ENCODE data around the gene GALNT9.

The GALNT9 gene

DNA sequence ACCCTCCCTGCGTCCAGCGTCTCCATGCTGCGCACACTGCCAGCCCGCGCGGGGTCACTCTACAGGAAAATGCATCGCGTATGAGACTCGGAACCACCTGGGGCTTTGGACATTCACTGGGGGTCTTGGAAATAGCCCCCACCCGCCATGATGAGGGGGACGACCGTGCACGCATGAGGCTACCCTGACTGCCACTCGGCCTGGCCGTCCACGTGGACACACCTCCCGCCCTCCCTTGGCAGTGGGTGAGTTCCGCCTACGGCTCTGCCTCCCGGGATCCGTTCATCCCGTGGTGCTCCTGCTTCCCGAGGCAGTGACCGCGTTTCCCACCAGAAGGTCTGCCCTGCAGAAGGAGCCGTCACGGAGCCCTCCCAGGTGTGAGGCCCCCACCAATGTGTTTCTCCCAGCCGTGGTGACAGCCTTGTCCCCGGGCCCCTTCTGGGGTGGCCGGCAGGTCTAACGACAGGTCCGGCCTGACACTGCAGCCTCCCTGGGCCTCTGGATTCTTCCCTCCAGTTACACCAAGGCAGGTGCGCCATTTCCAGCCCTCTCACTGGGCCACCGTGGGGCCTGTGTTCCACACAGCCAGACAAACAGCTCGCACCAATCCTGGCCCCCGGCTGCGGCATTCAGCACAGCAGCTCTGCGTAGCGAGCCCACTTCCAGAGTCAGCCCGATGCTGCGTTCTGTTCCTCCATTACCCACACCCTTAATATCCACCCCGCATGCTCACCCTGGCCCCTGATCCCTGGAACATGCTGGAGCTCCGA is 11.1 kb upstream of the GALNT9 start:
- no peak overlapping the region for H3K27ac ChIP-seq (ENCODE audit: low read length)
- ATAC-seq (ENCODE audit: insufficient read depth, low read depth) (no peak), DNase-seq (no peak)
- no peak overlapping the region for H3K4me3 ChIP-seq (ENCODE audit: low read depth in 1 of 2, low read length in 2 of 2)
- H3K79me2 ChIP-seq (ENCODE audit: insufficient read depth, low read length): no peaks in the 10 kb centered on the region
- no peak overlapping the region for H3K4me2 ChIP-seq (ENCODE audit: insufficient read depth, low read length)
- no peaks in the 10 kb centered on the region for H3K9me3 ChIP-seq (ENCODE audit: insufficient read depth, low read length, severe bottlenecking)
- no peaks in the 10 kb centered on the region for H3K36me3 ChIP-seq (ENCODE audit: insufficient read depth, low read length)
- TF ChIP-seq EZH2 (IDR thresholded peaks at IDR 0.05; ENCODE audit: borderline replicate concordance, low read depth, low read length, severe bottlenecking): no peak
- TF ChIP-seq, protein P1, sequence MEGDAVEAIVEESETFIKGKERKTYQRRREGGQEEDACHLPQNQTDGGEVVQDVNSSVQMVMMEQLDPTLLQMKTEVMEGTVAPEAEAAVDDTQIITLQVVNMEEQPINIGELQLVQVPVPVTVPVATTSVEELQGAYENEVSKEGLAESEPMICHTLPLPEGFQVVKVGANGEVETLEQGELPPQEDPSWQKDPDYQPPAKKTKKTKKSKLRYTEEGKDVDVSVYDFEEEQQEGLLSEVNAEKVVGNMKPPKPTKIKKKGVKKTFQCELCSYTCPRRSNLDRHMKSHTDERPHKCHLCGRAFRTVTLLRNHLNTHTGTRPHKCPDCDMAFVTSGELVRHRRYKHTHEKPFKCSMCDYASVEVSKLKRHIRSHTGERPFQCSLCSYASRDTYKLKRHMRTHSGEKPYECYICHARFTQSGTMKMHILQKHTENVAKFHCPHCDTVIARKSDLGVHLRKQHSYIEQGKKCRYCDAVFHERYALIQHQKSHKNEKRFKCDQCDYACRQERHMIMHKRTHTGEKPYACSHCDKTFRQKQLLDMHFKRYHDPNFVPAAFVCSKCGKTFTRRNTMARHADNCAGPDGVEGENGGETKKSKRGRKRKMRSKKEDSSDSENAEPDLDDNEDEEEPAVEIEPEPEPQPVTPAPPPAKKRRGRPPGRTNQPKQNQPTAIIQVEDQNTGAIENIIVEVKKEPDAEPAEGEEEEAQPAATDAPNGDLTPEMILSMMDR (IDR thresholded peaks at IDR 0.05; ENCODE audit: borderline replicate concordance, extremely low read depth, low read length, poor library complexity, severe bottlenecking): no peak
- no peaks in the 10 kb centered on the region for H3K27me3 ChIP-seq (ENCODE audit: insufficient read depth, low read length, poor library complexity)
- H3K9ac ChIP-seq (ENCODE audit: low read depth, low read length): no peak overlapping the region
- no peaks in the 10 kb centered on the region; the same call in 1 of the 2 replicates for H4K20me1 ChIP-seq (ENCODE audit: insufficient read depth, low read length)
- H3K4me1 ChIP-seq (ENCODE audit: insufficient read depth, low read length): no peaks in the 10 kb centered on the region
- H2AFZ ChIP-seq (ENCODE audit: low read depth, low read length): no peak overlapping the region

DNA sequence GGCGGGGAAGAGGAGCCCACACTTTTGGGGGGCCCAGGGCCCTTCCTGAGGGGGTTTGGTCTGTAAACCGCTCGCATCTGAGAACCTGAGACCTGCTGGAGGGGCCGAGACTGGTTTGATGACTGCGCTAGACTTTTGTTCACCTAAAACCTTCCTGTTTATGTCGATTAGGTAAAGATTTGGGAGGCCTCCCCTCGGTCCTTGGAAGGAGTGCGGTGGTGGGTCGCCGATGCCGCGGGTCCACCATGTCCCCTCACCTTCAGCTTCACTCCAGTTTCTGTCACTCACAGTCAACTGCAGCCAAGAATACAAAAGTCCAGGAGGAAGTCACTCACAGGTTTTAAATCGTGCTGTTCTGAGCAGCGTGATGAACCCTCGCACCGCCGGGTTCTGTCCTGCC is 10.5 kb upstream of the GALNT9 start:
- H3K27ac ChIP-seq (ENCODE audit: low read length): no peak overlapping the region
- no peak overlapping the region for H3K9ac ChIP-seq (ENCODE audit: low read depth, low read length)
- H4K20me1 ChIP-seq (ENCODE audit: insufficient read depth, low read length): no peaks in the 10 kb centered on the region; the same call in 1 of the 2 replicates
- H3K9me3 ChIP-seq (ENCODE audit: insufficient read depth, low read length, severe bottlenecking): no peaks in the 10 kb centered on the region
- no peak for ATAC-seq (ENCODE audit: insufficient read depth, low read depth)
- no peak overlapping the region for H3K4me2 ChIP-seq (ENCODE audit: insufficient read depth, low read length)
- no peaks in the 10 kb centered on the region for H3K4me1 ChIP-seq (ENCODE audit: insufficient read depth, low read length)
- H3K4me3 ChIP-seq (ENCODE audit: low read depth in 1 of 2, low read length in 2 of 2): no peak overlapping the region
- TF ChIP-seq, protein P1 (IDR thresholded peaks at IDR 0.05; ENCODE audit: borderline replicate concordance, extremely low read depth, low read length, poor library complexity, severe bottlenecking): no peak
- no peak for TF ChIP-seq EZH2 (IDR thresholded peaks at IDR 0.05; ENCODE audit: borderline replicate concordance, low read depth, low read length, severe bottlenecking)
- no peaks in the 10 kb centered on the region for H3K27me3 ChIP-seq (ENCODE audit: insufficient read depth, low read length, poor library complexity)
- H2AFZ ChIP-seq (ENCODE audit: low read depth, low read length): no peak overlapping the region
- DNase-seq: no peak
- no peaks in the 10 kb centered on the region for H3K36me3 ChIP-seq (ENCODE audit: insufficient read depth, low read length)
- H3K79me2 ChIP-seq (ENCODE audit: insufficient read depth, low read length): no peaks in the 10 kb centered on the region

DNA sequence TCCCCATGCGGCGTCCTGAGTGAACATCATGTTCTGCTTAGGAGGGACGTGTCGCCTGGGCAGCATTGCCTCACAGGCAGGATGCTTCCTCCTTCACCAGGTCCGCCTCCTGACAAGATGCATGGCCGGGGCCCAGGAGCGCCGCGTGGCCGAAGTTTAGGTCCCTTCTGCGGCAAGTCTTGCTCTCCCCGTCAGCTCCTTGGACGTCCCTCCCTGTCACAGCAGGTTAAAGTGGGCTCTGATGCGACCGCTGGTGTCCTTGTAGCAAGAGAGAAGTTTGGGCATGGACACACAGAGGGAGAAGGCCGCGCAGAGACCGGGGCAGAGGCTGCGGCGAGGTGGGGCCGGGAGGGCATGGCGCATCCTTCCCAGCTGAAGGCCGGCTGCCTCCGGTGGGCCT is 9.4 kb upstream of the GALNT9 start:
- Histone ChIP-seq H3K9me3 (ENCODE audit: insufficient read depth, low read length, severe bottlenecking) (no peaks in the 10 kb centered on the region), H3K36me3 (ENCODE audit: insufficient read depth, low read length) (no peaks in the 10 kb centered on the region), H3K4me2 (ENCODE audit: insufficient read depth, low read length) (no peak overlapping the region), H4K20me1 (ENCODE audit: insufficient read depth, low read length) (no peaks in the 10 kb centered on the region; the same call in 1 of the 2 replicates), H3K27ac (ENCODE audit: low read length) (no peak overlapping the region), H2AFZ (ENCODE audit: low read depth, low read length) (no peak overlapping the region), H3K4me1 (ENCODE audit: insufficient read depth, low read length) (no peaks in the 10 kb centered on the region), H3K79me2 (ENCODE audit: insufficient read depth, low read length) (no peaks in the 10 kb centered on the region), H3K4me3 (ENCODE audit: low read depth in 1 of 2, low read length in 2 of 2) (no peak overlapping the region), H3K9ac (ENCODE audit: low read depth, low read length) (no peak overlapping the region), H3K27me3 (ENCODE audit: insufficient read depth, low read length, poor library complexity) (no peaks in the 10 kb centered on the region)
- no peak for ATAC-seq (ENCODE audit: insufficient read depth, low read depth)
- TF ChIP-seq, protein P1 (IDR thresholded peaks at IDR 0.05; ENCODE audit: borderline replicate concordance, extremely low read depth, low read length, poor library complexity, severe bottlenecking): no peak
- no peak for TF ChIP-seq EZH2 (IDR thresholded peaks at IDR 0.05; ENCODE audit: borderline replicate concordance, low read depth, low read length, severe bottlenecking)
- no peak for DNase-seq

Data from DND-41 (cell line).